ENCODE measurements around the gene KLK12.

Gene KLK12

DNA sequence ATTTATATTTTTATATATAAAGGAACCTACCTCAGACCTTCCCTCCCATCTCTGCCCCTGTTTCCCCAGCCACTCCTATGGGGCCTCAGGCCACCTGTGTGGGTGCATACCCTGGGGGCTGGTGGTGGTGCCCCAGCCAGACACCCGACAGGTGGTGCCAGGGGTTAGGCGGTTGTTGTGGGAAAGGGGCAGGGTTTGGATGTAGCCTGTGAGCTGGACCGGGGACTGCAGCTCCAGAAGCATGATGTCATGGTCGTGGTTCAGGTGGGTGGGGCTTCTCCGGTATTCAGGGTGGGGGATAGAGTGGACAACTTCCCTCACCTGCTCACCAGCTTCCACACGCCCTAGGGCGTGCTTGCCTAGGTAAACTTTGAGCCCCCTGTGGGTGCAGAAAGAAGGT is 24.9 kb upstream of the KLK12 start:
- Histone ChIP-seq H3K4me1 (ENCODE audit: low read depth, poor library complexity, severe bottlenecking) (no peaks in the 10 kb centered on the region), H3K27me3 (ENCODE audit: insufficient read depth, low read depth) (no peaks in the 10 kb centered on the region; the same call in 1 of the 2 replicates), H3K9ac (no peak overlapping the region), H3K27ac (no peak overlapping the region), H3K4me3 (IDR thresholded peaks at IDR 0.05; ENCODE audit: insufficient read depth, low read depth, low read length) (no peak overlapping the region), H3K79me2 (ENCODE audit: insufficient read depth, low read depth) (no peaks in the 10 kb centered on the region), H4K20me1 (ENCODE audit: insufficient read depth) (no peaks in the 10 kb centered on the region), H3K36me3 (ENCODE audit: insufficient read depth) (no peaks in the 10 kb centered on the region), H2AFZ (ENCODE audit: low read depth) (no peak overlapping the region), H3K4me2 (no peak overlapping the region)
- TF ChIP-seq, protein P1, sequence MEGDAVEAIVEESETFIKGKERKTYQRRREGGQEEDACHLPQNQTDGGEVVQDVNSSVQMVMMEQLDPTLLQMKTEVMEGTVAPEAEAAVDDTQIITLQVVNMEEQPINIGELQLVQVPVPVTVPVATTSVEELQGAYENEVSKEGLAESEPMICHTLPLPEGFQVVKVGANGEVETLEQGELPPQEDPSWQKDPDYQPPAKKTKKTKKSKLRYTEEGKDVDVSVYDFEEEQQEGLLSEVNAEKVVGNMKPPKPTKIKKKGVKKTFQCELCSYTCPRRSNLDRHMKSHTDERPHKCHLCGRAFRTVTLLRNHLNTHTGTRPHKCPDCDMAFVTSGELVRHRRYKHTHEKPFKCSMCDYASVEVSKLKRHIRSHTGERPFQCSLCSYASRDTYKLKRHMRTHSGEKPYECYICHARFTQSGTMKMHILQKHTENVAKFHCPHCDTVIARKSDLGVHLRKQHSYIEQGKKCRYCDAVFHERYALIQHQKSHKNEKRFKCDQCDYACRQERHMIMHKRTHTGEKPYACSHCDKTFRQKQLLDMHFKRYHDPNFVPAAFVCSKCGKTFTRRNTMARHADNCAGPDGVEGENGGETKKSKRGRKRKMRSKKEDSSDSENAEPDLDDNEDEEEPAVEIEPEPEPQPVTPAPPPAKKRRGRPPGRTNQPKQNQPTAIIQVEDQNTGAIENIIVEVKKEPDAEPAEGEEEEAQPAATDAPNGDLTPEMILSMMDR (conservative IDR thresholded peaks at IDR 0.05; ENCODE audit: low read depth, low read length): no peak

DNA sequence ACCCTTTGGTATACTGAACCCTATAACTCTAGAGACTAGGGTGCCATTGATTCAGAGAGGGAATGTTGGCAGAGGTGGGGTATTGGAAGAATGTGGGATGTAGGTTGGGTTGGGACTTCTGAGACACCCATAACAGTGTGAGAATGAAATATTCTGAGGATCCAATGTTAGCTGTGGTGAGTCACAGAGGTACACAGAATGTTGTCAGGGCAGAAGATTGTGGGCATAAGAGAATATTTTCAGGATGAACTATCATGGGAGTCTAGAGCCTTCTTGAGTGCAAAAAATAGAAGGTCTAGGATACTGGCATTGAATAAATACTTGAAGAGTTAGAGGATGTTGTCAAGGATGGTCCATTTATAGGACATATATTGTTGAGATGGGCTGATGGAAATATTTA is 21.1 kb upstream of the KLK12 start:
- Histone ChIP-seq H3K27ac (no peak overlapping the region), H4K20me1 (ENCODE audit: insufficient read depth) (no peaks in the 10 kb centered on the region), H3K4me1 (ENCODE audit: low read depth, poor library complexity, severe bottlenecking) (no peaks in the 10 kb centered on the region), H3K36me3 (ENCODE audit: insufficient read depth) (no peaks in the 10 kb centered on the region), H3K9ac (no peak overlapping the region), H3K27me3 (ENCODE audit: insufficient read depth, low read depth) (no peaks in the 10 kb centered on the region; the same call in 1 of the 2 replicates), H2AFZ (ENCODE audit: low read depth) (no peak overlapping the region), H3K4me2 (no peak overlapping the region), H3K4me3 (IDR thresholded peaks at IDR 0.05; ENCODE audit: insufficient read depth, low read depth, low read length) (no peak overlapping the region), H3K79me2 (ENCODE audit: insufficient read depth, low read depth) (no peaks in the 10 kb centered on the region)
- TF ChIP-seq, protein P1 (conservative IDR thresholded peaks at IDR 0.05; ENCODE audit: low read depth, low read length): no peak

DNA sequence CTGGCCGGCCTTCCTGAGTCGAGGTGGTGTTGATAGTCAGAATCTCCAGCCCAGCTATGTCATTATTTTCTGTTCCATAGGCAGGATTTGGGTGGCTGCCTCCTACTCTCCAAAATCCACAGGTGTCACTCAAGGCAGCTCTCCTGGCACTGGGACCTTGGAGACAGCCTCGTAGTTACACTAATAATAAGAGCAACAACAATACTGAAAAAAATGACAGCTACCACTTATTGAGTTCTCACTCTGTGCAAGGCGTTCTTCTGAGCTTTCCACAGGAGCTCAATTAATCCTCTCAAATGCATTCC is 12.2 kb upstream of the KLK12 start:
- no peak overlapping the region for H3K4me2 ChIP-seq
- H3K4me1 ChIP-seq (ENCODE audit: low read depth, poor library complexity, severe bottlenecking): no peaks in the 10 kb centered on the region
- no peaks in the 10 kb centered on the region for H4K20me1 ChIP-seq (ENCODE audit: insufficient read depth)
- TF ChIP-seq, protein P1 (conservative IDR thresholded peaks at IDR 0.05; ENCODE audit: low read depth, low read length): no peak
- H3K4me3 ChIP-seq (IDR thresholded peaks at IDR 0.05; ENCODE audit: insufficient read depth, low read depth, low read length): no peak overlapping the region
- no peaks in the 10 kb centered on the region for H3K79me2 ChIP-seq (ENCODE audit: insufficient read depth, low read depth)
- no peak overlapping the region for H3K9ac ChIP-seq
- no peaks in the 10 kb centered on the region; the same call in 1 of the 2 replicates for H3K27me3 ChIP-seq (ENCODE audit: insufficient read depth, low read depth)
- no peak overlapping the region for H2AFZ ChIP-seq (ENCODE audit: low read depth)
- no peaks in the 10 kb centered on the region for H3K36me3 ChIP-seq (ENCODE audit: insufficient read depth)
- H3K27ac ChIP-seq: no peak overlapping the region

DNA sequence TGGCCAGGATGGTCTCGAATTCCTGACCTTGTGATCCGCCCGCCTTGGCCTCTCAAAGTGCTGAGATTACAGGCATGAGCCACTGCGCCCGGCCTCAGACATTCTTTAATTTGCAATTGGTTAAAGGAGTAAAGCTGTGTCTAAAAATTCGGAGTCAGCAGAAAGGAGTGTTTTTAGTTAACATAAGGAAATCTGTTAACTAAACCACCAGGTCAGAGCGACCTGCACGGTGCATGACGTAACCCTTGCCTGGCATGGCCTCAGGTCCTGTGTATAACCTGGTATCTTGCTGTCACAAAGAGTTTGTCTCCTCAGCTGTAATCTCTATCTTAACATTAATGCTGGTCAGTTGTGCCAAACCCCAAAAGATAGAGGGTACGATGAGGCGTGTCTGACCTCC is 9.5 kb upstream of the KLK12 start:
- TF ChIP-seq, protein P1 (conservative IDR thresholded peaks at IDR 0.05; ENCODE audit: low read depth, low read length): no peak
- no peaks in the 10 kb centered on the region for H3K36me3 ChIP-seq (ENCODE audit: insufficient read depth)

More for the DNA sequence above, 9.5 kb upstream of the KLK12 start:
- Histone ChIP-seq H3K9ac (no peak overlapping the region), H3K4me1 (ENCODE audit: low read depth, poor library complexity, severe bottlenecking) (no peaks in the 10 kb centered on the region), H3K4me3 (IDR thresholded peaks at IDR 0.05; ENCODE audit: insufficient read depth, low read depth, low read length) (no peak overlapping the region), H3K27ac (no peak overlapping the region), H4K20me1 (ENCODE audit: insufficient read depth) (no peaks in the 10 kb centered on the region), H3K79me2 (ENCODE audit: insufficient read depth, low read depth) (no peaks in the 10 kb centered on the region), H2AFZ (ENCODE audit: low read depth) (no peak overlapping the region), H3K27me3 (ENCODE audit: insufficient read depth, low read depth) (no peaks in the 10 kb centered on the region; the same call in 1 of the 2 replicates), H3K4me2 (no peak overlapping the region)
